Activated CD8-positive, alpha-beta memory T cell treated with anti-CD3 and anti-CD28 coated beads for 24 hours (primary cell): Measurements from ENCODE around the gene BABAM2.

Source experiments
- DNase-seq: peaks from one replicate; pipeline ENCODE4 v3.0.0-alpha.2; 2020

BABAM2 gene

GRCh38 chr2:27912512-27912911 is 22.0 kb downstream of the BABAM2 start:
- no peak for DNase-seq

DNA sequence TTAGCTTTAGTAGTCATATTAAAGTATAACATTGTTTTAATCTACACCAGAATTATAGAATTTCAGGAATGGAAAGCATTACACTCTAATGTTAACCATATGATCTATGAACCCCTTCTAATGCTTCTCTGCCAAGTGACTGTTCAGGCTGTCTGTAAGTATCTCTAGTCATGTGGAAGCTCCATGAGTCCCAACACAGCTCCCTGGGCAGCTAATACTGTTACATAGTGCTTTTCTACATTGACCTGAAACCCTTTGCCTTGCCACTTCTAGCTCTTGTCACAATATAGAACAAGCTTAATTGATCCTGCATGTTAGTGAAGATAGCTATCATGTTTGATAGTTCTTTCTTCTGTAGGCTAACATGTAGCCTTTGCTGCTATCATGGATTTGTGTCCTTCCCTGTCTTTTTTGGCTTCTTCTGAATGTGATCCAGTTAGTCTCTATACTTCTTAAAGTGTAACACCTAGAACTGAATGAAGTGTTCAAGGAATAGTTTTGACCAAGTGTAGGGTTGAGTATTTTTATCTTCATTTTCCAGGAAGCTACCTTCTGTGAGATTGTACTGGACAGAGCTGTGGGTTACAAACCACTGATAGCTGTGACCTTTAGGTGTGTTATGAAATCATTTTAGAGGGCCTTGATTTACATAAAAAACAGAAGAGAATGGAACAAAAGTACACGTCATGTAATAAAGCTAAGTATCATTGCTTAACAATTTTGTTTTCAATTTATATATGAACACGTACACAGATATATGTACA is 23.7 kb downstream of the BABAM2 start:
- DNase-seq = no peak

- no peak for DNase-seq
Observed at GRCh38 chr2:27914805-27915175, 24.3 kb downstream of the BABAM2 start.

DNA sequence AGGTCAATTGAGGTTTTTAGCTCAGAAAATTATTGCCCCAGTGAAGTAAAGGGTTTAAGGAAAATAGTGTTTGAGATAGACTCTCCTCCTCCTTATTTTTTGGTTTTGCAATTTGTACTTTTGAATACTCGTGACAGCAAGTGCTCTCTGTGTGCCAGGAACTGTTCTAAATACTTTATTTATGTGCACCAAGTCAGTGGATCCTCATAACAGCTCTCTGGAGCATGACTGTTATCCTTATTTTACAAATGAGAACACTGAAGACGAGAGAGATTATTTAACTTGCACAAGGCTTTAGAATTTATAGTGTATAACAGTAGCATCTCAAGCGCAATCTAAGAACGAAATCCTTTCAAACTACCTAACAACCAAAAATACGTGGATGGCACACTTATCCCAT is 24.7 kb downstream of the BABAM2 start:
- no peak for DNase-seq

- DNase-seq = no peak
Observed at GRCh38 chr2:27915874-27916273, 25.3 kb downstream of the BABAM2 start.

DNA sequence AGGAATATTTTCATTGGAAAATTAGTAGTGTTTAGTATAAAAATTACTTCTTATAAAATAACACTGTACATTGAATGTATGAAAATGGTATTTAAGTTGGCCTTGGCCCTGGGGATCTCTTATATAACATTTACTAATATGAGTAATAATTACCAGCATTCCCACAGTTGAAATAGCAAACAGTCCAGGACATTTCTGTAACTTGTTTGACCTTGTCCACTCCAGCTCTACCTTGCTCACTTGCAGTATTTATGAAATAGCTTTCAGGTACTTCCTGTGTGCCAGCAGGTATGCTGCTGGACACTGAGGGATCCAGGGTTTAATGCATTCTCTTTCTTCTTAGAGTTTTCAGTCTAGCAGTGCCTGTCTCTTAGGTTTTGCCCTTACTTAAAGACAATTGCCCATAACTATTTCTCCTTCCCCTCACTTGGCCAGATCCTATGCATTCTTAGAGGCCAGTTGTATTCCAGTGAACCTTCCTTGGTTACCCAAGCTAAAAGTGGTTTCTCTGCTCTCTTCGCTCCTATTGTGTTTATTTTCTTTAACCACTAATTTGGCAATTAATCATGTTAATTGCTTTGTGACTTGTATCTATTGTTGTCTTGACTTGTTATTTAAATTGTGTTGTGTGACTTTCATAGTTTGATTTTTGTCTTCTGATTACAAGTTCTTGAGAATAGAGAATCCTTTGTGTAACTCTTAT is 25.9 kb downstream of the BABAM2 start:
- DNase-seq = no peak

DNA sequence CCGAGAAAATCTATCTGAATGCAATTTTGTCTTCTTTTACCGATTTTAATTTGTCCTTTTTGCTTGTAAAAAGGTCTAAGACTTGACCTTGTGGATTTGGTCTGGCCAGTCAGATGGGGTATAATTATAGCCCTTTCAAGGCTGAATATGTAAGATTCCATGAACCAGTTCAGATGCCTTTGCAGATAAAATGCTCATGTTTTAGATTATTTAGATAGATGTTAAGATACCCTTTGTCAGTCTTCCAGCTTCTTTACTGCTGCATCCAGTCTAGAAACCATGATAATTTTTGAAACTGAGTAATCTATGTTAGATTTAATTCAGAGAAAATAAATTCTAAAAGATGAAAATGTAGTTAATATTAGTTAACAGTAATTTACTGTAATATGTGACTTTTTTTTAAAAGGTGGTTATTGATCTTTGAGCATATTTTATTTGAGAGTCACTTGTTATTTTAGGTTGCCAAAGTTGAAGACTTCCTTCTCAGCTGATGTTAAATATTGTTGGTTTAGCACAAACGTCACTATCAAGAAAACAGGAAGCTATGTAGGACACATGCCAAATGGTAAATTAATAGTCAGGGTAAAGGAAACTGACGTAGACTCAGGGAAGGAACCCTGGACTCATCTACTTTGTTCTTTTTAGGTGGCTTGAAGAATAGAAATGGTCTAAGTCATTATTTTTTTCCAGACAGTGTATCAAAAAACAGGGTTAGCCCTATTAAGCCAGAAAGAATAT is 29.8 kb downstream of the BABAM2 start:
- DNase-seq = no peak

GRCh38 chr2:27921424-27921823 is 30.9 kb downstream of the BABAM2 start:
- DNase-seq = no peak

- DNase-seq = no peak
Observed at GRCh38 chr2:27921880-27922547, 31.5 kb downstream of the BABAM2 start.

DNA sequence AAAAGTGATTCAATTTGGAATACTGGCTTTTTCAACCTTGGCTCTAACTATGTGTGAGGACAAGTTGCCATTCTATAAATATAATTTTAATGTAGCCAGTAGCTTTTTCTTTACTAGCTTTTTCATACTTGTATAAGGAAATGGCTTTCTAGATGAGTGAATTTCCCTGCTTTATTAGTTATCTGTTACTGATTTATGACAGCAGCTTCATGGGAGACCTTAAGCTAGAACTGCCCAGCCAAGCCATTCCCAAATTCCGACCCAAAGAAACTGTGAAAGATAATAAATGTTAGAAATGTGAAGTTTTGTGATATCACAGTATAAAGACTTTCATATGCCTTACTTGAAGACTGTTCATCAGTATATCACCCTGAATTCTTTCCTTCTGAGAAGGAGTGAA is 32.3 kb downstream of the BABAM2 start:
- no peak for DNase-seq

DNA sequence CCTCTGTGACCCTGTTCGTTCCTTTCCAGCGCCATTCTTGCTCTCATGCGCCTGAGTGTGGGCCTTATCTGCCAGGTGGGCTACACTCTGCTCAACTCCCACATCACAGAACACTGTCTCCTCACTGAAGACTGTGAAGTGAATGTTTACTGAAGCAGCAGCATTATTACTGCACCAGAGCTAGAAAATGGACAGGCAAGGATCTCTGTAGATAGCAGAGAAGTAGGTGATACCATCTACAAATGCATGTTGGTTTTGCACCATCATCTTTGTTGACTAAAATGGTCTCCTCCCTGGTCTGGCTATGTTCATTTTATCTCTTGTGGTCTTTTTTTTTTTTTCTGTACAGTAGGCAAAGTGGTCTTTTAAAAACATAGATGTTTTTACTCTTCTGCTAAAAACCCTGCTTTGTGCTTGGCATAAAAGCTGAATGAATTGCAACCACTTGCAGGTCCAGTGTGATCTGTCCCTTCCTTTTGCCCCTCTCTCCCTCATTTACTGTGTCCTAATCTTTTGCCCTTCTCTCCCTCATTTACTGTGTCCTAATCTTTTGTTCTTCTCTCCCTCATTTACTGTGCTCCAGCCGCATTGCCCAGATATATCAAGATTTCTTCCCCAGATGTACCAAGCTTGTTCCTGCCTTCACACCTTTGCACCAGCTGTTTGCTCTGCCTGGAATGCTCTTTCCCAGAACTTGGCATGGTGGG is 35.4 kb downstream of the BABAM2 start:
- DNase-seq = no peak

- DNase-seq = no peak
Observed at GRCh38 chr2:27929916-27930486, 39.5 kb downstream of the BABAM2 start.

DNA sequence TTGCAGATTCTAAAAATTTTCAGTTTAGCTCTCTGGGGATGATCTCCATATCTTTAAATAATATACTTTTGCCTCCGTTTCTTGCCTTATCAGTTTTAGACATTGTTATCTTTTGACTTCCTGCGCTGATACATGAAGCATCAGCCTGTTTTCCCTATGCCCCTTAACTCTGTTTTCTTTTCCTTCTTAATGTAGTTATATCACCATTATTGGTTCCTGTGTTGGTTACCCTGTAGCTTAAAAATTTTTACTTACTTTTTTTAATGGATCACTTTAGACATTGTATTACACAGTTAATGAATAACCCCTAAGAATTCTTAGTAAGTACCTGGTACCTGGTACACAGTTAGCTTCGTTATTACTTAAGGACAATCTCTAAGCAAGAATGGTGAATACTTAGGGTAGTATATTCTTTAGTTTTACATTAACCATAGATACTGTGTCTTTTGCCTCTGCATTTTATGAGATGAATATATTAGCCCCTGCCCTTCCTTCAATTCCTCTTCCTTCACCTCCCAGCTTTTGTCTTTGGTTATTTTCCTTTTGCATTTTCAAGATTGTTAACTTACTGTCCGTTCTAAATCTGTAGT is 40.9 kb downstream of the BABAM2 start:
- no peak for DNase-seq

DNA sequence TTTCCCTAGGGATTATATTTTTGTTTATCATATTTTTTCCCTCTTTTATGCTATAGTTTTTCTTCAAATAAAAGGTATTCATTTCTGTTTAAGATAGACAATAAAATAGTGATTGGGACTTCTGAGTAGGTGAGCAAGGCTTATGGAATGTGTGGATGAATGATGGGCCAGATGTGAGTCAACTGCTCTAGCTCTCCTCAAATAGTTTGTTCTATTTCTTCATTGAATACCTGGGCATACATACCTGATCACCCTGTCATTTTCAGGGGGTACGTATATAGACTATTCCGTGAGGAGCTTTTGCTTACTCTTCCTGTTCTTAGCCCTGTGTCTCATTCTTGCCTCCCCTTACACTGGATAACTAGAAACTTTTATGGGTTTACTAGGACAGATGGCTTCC is 41.9 kb downstream of the BABAM2 start:
- DNase-seq = no peak

DNA sequence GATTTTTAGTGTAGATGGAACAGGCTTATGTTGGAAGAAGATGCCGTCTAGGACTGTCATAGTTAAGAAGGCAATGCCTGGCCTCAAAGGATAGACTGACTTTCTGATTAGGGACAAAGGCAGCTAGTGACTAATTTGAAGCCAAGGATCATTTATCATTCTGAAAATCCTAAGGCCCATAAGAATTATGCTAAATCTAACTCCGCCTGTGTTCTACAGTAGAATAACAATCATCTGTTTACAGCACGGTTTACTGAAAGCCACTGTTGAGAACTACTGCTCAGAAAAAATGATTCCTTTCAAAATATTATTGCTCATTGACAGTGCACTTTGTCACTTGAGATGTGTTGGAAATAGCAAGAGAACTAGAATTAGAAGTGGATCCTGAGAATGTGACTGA is 44.5 kb downstream of the BABAM2 start:
- no peak for DNase-seq

DNA sequence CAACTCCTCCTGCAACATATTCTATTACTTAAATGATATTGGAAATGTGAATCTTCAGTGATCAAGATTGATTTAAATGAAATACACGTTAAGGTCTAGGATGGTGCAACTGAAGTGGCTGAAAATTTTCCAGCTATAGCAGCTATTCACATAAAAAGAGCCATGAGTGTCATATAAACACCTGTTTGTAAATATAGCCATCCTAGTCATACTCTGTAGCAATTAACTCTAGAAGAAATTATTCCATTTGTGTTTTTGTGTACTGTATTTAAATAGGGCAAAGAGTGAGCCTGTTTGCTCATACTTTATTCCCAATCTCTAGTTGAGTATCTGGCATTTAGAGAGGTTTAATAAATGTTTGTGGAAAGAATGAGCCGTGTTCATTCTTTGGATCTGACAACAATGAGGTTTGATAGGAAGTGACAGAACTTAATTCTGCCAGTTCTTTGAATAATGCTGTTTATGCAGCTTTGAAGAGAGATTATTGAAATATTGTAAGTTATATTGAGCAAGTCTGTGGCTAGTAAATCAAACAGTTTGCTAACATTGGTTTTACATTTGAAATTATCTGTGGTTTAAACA is 49.7 kb downstream of the BABAM2 start:
- no peak for DNase-seq

- no peak for DNase-seq
Observed at GRCh38 chr2:27940982-27941381, 50.5 kb downstream of the BABAM2 start.

DNA sequence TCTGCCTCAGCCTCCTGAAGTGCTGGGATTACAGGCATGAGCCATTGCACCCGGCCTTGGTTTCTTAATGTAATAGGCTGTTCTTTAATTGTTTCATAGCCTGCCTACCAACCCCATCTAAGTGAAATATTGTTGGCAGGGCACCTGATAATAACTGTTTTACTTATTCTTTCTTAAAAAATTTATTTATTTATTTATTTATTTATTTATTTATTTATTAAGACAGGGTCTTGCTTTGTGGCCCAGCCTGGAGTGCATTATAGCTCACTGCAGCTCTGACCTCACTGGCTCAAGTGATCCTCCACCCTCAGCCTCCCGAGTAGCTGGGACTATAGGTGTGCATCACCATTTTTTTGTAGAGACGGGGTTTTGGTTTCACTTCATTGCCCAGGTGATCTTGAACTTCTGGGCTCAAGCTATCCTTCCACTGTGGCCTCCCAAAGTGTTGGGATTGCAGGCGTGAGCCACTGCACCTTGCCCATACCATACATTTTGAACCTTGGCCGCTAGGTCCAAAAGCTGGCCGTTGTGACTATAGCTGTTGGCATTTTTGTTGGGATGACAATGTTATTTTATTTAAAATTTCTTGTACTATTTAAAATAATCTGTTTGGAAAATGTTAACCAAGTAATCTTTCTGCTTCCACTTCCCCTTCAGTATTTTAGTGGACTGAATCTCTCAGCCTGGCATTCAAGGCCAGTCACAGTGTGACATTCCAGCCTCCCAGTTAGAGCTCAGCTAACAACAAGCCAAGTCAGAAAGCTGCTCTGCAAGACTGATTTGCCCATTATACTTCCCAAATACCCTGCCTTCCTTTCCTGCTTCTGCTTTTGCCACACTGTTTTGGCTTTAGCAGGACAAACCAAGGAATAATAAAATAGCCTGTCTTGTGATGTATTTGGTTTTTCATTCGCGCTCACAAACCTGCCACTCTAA is 52.4 kb downstream of the BABAM2 start:
- no peak for DNase-seq

DNA sequence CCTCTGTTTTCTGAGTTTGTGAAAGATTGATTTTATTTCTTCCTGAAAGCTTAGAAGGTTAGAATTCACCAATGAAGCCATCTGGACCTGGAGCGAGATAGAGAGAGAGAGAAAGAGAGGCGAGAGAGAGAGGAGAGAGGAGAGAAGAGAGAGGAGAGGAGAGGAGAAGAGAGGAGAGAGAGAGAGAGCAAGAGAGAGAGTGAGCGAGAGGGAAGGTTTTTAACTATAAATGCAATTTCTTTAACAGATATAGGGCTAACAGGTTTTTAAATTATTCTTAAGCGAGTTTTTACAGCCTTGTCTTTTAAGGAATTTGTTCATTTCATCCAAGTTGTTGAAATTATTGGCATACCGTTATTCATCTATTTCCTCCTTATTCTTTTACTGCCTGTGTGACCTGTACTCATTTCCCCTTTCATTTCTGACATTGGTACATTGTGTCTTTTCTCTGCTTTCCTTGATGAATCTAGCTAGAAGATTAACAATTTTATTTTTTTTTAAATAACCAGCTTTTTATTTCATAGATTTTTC is 56.1 kb downstream of the BABAM2 start:
- no peak for DNase-seq

GRCh38 chr2:27952070-27952469 is 61.5 kb downstream of the BABAM2 start:
- DNase-seq = no peak
